AG04450 (cell line): ENCODE measurements around the gene HTATSF1. TPM values are rescaled to one million over a fixed set of nuclear protein-coding genes. Genes with fewer than 3 reads are reported as not detected.

Source experiments
- CTCF ChIA-PET: fragments of 300-600, 350-600 bp; formaldehyde crosslinking; extraction: SDS; loops from one replicate; lab custom pipeline; 2022; ENCODE audit warnings: antibody characterized with exemption, inconsistent platforms; lab: Charles Lee
- POLR2A ChIA-PET: fragments of 350-600 bp; formaldehyde crosslinking; extraction: SDS; loops from one replicate; lab custom pipeline; 2021; ENCODE audit warnings: antibody characterized with exemption, inconsistent platforms; lab: Yijun Ruan, JAX
- DNase-seq: peaks from one replicate; pipeline ENCODE4 v3.0.0-alpha.2; 2011; ENCODE audit warnings: low read depth, low spot score
- H3K27ac ChIP-seq: one replicate; pipeline ENCODE4 v1.5.1; 2012; ENCODE audit warnings: low read depth, low read length, control low read depth
- H3K27me3 ChIP-seq: one replicate; pipeline ENCODE4 v1.6.0; 2012; ENCODE audit warnings: low read length; ENCODE audit not compliant: control insufficient read depth, insufficient read depth
- H3K4me3 ChIP-seq: 2 replicates; pipeline ENCODE4 v1.5.1; 2011; ENCODE audit warnings: mild to moderate bottlenecking, low read depth, low read length, control low read depth
- H3K9me3 ChIP-seq: 2 replicates; pipeline ENCODE4 v1.5.1; 2012; ENCODE audit warnings: low read length; ENCODE audit not compliant: control insufficient read depth, insufficient read depth
- CTCF ChIP-seq: IDR thresholded peaks from 2 replicates; pipeline ENCODE4 v1.5.1; 2011; ENCODE audit warnings: low read depth, low read length, control low read depth, inconsistent platforms
- polyA plus RNA-seq: library from polyadenylated mRNA; depleted of rRNA; stranded (reverse); fragments of >200 nt; gene quantifications from 2 replicates; pipeline ENCODE4 v1.2.3, GENCODE V29; 2011

The HTATSF1 gene
- polyA plus RNA-seq, 1 experiment: 1.8 TPM

- H3K9me3 ChIP-seq: no peaks in the 10 kb centered on the region
Measured at GRCh38 chrX:136467303-136467702, 30.1 kb upstream of the HTATSF1 start.

GRCh38 chrX:136468391-136469103, 28.8 kb upstream of the HTATSF1 start:
- no peak for TF ChIP-seq CTCF
- H3K4me3 ChIP-seq: no peak overlapping the region
- POLR2A ChIA-PET: no interaction called here
- DNase-seq: no peak
- H3K27ac ChIP-seq: no peak overlapping the region
- no peaks in the 10 kb centered on the region for H3K9me3 ChIP-seq
- CTCF ChIA-PET: interaction anchor here (0.6 kb wide), 1 partner anchor 23 kb away, joined by 6 read pairs; no protein-coding TSS in a partner anchor
- no peaks in the 10 kb centered on the region for H3K27me3 ChIP-seq

More at GRCh38 chrX:136467303-136467702, 30.1 kb upstream of the HTATSF1 start:
- no peak overlapping the region for H3K27ac ChIP-seq
- ChIA-PET CTCF (no interaction called here), POLR2A (no interaction called here)
- no peak for TF ChIP-seq CTCF
- no peaks in the 10 kb centered on the region for H3K27me3 ChIP-seq
- H3K4me3 ChIP-seq: no peak overlapping the region
- DNase-seq: no peak

GRCh38 chrX:136473663-136474062, 23.7 kb upstream of the HTATSF1 start:
- ChIA-PET POLR2A (no interaction called here), CTCF (no interaction called here)

GRCh38 chrX:136475236-136475635, 22.2 kb upstream of the HTATSF1 start:
- H3K9me3 ChIP-seq: no peaks in the 10 kb centered on the region
- no peak for DNase-seq
- no peaks in the 10 kb centered on the region for H3K27me3 ChIP-seq
- H3K4me3 ChIP-seq: no peak overlapping the region
- no peak overlapping the region for H3K27ac ChIP-seq
- no peak for TF ChIP-seq CTCF
- POLR2A ChIA-PET: no interaction called here
- CTCF ChIA-PET: no interaction called here

More at GRCh38 chrX:136473663-136474062, 23.7 kb upstream of the HTATSF1 start:
- Histone ChIP-seq H3K9me3 (no peaks in the 10 kb centered on the region), H3K27ac (no peak overlapping the region), H3K27me3 (no peaks in the 10 kb centered on the region), H3K4me3 (no peak overlapping the region)
- no peak for TF ChIP-seq CTCF
- DNase-seq: no peak

GRCh38 chrX:136476501-136476900, 20.9 kb upstream of the HTATSF1 start:
- POLR2A ChIA-PET: no interaction called here
- CTCF ChIA-PET: interaction anchor here (1.4 kb wide), 1 partner anchor 208 kb away, joined by 3 read pairs; no protein-coding TSS in a partner anchor
- TF ChIP-seq CTCF: no peak

More at GRCh38 chrX:136476501-136476900, 20.9 kb upstream of the HTATSF1 start:
- H3K4me3 ChIP-seq: no peak overlapping the region
- no peaks in the 10 kb centered on the region for H3K27me3 ChIP-seq
- no peaks in the 10 kb centered on the region for H3K9me3 ChIP-seq
- no peak for DNase-seq
- H3K27ac ChIP-seq: no peak overlapping the region
